Amniotic epithelial cell (primary cell): ENCODE results near the gene MLN.
A peak's percentile ranks its signal among the peaks of the same experiment; 100 is the strongest.

ENCODE experiments used
- DNase-seq: peaks from one replicate; pipeline ENCODE4 v3.0.0-alpha.2; 2010; ENCODE audit warnings: low read depth

Gene MLN, protein sequence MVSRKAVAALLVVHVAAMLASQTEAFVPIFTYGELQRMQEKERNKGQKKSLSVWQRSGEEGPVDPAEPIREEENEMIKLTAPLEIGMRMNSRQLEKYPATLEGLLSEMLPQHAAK

DNA sequence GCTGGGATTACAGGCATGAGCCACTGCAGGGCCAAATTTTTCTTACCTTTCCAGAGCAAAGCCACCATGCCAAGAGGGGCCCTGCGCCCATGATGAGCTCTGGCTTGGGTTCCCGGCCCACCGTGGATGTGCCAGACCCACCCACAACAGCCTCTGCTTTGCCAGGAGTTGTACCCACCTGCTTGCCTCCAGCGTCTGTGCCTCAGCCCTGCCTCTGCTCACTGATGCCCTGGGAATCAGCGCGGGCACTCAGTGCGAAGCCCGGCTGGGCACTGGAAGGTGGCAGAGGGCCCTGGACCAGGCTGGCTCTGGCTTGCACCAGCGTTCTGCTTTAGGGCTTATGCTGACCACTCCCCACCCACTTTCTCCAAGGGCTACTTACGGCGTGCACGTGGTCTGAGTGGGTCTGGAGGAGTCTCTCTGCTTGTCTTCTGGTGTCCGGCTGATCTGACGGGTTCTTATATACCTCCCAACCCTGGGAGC is at the start of gene MLN:
TSS of gene MLN (minus strand) at position 433 of the 483 bp plus-strand sequence. CDS start 2,840 bp downstream, outside the sequence.
- no peak for DNase-seq

DNA sequence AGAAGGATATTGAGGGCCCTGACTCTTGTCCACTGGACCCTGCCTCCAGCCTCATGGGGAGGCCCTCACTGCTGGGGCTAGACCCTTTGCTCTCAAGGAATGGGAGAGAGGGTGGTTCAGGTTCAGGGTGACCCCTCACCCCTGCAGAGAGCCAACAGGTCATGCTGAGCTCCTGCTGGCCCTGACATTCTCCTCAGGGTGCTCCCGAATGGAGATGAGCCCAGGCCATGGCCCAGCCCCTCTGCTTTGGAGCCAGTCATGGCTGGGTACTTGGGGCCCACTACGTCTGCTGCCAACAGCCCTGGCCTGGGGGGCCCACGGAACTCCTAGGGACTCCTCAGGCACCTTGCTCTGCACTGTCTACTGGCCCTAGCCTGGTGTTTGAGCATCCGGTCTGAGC is 49.2 kb upstream of the MLN start:
- DNase-seq = no peak

DNA sequence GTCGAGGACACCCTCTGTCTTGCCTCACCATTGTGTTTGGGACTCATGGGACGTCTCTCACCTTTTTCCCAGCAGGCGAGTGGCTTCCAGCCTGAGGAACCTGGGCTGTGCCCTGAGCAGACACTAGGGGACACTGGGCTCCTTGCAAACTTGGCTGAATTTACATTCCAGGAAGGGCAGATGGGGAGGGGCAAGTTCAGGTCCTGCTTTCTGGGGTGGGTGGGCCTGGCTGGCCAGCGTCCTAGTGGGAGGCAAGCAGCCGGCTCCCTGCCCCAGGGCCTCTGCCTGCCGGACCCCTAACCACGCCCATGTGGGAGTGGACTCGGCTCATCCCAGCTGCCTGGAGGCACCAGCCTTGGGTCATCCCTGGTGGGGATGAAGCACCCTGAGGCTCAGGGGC is 48.2 kb upstream of the MLN start:
- no peak for DNase-seq

DNA sequence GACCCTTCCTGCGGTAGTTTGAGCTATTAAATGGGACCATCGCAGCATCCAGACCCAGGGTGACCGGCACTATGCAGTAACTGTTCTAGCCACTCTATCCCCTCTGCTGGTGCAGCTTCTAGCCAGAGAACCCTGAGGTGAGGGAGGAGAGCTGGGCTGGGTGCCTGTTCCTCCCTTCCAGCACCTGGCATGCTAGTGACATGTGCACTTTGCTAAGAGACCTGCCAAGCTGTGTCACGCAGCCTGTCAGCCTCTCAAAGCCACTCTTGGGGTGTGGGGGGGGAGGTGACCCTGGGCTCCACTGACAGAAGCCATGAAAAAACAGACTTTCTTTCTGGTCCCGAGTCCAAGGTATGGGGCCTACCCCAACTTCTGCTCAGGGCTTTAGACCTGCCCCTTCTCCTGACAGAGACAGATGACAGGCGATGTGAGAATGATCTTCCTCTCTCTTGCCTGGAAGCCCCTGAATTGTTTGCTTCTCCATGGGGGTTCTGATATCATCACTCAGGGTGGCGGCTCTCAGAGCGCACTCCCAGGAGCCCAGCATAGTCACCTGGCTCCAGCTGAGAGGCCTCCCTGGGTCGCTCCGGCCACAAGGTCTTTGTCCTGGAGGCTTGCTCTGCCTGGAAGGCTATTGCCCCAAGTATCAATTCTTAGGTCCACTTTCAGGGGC is 47.2 kb upstream of the MLN start:
- DNase-seq = no peak

DNA sequence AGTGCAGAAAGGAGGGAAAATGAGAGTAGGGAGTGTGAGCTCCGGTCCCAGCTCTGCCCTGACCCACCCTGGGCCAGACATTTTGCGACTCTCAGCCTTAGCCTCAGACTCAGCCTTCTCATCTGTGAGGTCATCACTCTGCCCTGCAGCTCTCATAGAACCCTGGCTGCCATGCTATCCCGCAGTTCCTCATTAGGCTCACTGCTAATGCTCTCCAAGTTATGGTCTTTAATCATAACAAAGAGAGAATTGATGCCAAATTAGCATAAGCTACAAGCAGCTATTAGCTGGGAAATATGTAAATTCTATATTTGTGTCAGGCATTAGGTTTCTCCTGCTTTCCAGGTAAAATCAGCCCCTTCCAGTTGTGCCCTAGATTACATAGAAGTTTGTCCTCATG is 46.5 kb upstream of the MLN start:
- DNase-seq = no peak

DNA sequence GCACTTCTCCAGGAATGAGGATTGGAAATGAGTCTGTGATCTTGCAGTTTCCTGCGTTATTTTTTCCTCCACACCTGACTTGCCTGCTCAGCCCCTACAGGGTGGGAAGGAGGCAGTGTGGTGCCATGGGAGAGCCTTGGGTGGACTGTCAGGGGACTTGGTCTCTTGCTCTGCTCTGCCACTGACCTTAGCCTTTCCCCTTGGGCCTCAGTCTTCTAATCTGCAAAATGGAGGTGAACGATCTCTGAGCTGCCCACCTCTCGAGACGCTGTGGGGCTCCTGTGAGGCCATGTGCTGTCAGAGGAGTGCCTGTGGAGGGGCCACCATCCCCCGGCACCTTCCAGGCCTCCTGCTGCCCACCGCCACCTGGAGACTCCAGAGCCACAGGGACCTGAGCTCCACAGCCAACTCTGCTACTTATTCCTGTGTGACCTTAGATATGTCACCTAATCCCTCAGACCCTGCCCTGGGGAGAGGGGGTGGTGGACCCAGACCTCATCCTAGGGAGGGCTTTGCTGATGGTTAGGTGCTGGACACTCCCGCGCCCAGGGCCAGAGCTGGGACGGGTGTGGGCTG is 45.8 kb upstream of the MLN start:
- no peak for DNase-seq

DNA sequence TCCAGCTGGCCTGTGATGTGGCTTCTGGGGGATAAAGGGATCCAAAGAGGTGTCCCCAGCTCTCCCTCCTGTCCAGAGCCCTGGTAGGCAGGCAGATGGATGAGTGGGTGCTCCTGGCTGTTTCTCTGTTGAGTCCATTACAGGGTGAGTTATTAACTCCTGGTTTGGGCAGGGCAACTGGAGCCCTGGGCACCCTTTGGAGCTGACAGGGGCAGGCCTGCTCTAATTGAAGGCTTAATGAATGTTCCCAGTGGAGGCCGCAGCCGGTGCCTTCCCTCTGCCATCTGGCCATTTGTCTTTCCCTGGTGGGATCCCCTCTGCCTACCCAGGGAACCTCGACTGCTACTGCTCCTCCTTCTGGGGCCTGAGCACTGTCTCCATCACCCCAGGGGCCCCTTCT is 44.7 kb upstream of the MLN start:
- no peak for DNase-seq

DNA sequence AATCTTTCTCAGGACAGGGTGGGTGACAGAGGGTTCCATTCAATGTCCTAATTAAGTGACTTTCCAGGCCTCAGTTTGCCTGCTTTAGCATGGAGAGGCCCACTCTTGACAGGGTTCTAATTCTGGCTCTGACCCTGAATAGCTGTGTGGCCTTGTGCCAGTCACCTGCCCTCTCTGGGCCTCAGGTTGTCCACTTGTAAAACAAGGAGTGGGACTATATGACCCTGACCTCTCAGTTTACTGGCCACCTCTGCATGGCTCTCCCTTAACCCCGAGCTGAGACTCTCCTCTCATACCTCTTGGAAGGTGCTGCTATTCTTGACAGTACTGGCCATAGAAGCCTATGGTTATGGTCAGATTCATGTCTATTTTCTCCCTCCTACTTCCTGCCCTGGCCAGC is 44.1 kb upstream of the MLN start:
- DNase-seq = no peak

DNA sequence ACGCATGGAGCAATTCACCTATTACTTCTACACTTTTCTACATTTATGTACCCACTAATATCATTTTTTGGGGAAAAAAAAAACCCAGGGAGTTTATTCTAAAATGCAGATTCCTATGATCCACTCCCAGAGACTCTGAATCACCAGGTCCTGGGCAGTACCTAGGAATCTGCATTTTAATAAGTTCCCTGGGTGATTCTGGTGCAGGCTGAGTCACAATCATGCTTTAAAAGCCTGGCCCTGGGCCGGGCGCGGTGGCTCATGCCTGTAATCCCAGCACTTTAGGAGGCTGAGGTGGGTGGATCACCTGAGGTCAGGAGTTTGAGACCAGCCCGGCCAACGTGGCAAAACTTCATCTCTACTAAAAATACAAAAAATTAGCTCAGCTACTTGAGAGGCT is 43.3 kb upstream of the MLN start:
- no peak for DNase-seq

DNA sequence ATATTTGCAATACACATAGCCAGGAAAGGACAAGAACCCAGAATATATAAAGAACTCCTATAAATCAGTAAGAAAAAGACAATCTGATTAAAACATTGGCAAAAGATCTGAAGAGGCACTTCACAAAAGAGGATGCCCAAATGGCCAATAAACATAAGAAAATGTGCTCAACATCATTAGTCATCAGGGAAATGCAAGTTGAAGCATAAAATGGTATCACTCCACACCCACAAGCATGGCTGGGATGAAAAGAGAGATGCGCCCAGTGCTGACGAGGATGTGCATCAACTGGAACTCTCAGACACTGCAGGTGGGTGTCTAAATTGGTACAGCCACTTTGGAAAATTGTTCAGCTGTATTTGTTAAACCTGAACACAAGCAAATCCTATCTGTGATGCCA is 42.4 kb upstream of the MLN start:
- DNase-seq = no peak

DNA sequence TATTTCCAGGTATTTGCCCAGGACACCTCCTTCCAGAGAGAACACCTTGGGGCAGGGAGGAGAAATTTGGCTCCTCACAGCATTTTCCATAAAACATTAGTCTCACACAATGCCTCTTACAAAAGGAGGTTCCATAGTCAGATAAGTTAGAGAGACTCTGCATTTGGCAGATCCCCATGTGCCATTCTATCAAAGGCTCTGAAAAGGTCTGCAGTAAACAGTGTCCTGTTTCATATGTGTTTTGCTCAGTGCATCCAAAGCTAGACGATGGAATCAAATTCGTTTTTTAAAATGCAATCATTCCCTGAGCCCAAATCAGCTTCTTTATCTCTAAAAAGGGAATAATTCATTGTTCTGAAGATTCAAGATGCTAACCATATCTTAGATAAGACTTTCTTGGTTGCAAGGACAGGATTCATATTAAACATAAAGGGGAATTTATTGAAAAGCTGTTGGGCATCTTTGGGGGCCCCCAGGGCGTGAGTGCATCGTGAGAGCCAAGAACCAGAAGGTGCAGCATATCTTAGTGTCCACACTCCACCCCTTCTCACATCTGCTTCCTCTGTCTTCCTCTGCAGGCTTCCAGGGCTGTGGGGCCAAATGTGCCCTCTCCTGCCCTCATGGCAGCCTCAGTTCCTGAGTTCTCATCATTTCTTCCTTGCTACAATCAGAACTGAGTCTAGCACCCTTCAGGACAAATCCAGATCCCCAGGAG is 41.4 kb upstream of the MLN start:
- no peak for DNase-seq

DNA sequence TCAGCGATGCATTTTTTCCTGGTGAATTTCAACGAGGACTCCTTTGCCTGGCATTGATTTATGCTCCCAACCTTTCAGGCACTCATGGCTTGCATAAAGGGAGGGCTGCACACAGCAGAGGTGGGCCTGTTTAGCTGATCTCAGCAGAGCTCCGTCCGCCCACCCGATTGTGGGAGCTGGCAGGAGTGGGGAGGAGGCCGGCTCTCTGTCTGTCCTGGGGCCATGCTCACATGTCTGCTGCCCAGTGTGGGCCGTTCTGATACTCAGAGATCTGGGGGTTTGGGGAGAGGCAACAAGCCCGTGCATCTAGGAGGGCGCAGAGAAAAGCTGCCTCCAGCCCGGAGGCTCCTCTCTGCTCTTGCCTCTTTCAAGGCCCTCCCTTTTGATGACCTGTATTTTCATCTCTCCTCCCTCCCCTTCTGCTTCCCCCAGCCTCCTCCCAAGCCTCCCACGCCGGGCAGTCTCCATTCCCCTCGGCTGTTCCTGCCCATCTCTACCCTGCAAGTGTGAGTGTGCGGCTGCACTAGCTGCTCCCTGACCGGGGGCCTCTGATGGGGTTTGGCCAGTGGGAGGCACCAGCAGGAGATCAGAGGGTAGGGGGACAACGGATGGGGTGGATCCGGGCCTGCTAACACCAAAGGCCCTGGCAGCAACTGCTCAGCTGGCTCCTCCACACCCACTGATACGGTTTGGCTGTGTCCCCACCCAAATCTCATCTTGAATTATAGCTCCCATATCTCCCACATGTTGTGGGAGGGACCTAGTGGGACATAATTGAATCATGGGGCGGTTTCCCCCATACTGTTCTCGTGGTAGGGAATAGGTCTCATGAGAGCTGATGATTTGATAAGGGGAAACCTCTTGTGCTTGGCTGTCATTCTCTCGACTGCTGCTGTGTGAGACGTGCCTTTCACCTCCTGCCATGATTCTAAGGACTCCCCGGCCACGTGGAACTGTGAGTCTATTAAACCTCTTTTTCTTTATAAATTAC is 39.6 kb upstream of the MLN start:
- DNase-seq = peak; percentile 72

DNA sequence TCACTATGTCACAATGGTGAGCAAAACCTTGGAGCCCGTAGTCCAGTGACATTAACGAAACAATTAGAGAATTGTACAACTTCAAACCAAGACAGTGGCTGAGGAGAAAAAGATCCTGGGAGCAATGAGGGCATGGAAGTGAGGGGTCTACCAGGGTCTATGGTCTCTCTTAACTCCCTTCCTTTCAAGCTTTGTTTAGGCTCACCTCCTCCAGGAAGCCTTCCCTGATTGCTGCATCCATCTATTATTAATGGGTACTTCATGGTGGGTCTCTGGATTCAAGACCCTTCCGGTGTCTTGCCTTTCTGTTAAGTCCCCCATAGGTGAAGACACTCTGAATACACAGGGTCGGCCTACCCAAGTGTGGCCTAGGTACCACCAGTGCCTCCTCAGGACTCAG is 38.1 kb upstream of the MLN start:
- DNase-seq = no peak

DNA sequence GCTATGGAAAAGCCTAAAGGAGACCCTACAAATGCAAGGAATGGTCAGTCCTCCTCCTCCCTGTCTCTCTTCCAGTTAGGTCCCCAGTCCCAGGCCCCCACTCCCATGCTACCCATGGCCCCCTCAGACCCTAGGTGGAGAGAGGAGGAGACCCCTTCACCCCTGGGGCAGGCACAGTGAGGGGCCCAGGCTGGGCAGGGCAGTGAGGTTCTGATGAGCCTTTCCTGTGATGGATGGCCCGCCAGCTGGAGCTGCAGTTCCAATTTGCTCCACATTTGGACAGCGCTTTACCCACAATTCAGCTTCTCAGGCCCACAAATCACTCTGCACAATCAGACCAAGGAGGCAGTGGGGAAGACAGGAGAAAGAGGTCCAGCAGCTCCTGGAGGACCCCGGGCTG is 37.3 kb upstream of the MLN start:
- DNase-seq = no peak

DNA sequence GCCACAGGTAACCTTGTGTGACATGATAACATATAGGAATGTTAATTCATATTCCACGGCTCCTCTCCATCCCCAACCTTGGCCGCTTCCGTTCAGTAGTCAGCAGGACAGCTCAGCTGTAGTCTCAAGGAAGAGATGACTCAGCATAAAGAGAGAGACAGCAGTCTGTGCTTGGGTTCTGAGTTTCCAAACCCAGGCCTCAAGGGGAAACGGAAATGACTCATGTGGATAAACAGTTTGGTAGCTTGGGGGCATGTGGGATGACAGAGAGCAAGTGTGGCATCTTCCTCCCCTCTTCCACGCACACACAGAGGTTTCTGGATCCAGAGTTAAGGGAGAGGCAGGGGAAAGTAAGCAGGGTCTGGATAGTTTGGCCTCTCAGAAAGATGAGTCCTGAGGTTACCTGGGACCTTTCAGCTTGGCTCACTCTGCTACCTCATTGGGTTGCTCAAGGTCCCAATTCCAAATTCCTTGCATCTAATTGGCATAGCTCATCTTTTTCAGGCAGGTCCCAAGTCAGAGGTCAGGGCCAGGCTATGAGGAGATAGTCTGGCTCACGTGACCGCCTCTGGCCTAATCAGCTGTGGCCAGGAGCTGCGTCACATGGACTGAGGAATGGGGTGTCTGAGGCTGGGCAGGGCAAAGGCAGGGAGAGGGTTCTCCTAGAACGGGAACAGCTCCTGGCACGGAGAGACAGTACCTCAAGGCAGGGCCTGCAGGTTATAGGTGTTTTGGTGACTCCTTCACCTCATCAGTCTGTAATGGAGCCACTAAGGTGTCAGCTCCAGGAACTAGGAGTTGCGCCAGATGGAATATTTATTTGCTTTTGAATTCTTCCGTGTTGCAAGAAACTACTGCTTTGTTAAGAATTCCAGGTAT is 36.5 kb upstream of the MLN start:
- DNase-seq = peak; percentile 96

DNA sequence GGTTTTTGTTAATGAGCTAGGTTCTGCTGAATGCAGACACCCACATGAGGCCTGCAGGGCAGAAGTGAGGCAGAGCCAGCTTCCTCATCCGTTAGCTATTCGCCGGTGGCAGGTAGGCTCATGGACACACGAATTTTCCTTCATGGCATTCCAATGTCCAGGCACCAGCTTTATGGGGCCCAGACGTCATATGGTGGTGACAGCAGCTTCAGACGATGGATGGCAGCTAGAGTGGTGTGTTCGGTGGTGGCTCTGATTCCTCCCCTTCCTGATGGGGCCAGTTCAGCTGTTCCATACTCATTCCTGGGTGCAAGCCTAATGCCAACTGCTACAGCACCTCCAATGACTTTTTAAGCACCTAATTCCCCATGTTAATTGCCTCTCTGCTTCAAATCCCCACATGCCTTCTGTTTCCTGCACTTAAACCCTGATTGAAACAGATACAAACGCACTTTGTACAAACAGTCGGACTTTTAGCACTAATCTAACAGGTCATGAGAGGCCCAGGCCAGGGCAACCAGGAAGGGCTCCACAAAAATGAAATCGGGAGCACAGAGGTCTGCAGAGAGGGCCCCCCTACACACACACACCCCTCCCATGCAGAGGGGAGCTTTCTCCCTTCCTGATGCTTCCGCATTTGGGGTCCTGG is 35.7 kb upstream of the MLN start:
- peak; percentile 3 for DNase-seq

DNA sequence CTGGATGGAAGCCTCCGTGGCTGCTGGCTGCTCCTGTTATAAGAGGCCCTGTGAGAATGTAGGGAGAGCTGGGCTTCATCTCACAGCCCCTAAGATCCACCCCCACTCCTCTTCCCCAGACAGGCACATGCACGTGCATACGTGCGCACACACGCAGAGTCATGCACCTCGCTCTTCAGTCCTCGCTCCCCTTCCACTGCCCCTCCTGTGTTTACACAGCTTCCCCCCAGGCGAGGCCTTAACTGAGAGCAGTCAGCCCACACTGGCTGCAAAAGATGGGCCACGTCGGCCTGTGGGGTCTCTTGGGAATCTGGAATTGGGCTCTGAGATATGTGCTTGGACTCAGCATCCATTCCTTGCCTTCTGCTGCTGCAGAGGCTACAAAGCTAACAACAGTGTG is 35.2 kb upstream of the MLN start:
- no peak for DNase-seq

DNA sequence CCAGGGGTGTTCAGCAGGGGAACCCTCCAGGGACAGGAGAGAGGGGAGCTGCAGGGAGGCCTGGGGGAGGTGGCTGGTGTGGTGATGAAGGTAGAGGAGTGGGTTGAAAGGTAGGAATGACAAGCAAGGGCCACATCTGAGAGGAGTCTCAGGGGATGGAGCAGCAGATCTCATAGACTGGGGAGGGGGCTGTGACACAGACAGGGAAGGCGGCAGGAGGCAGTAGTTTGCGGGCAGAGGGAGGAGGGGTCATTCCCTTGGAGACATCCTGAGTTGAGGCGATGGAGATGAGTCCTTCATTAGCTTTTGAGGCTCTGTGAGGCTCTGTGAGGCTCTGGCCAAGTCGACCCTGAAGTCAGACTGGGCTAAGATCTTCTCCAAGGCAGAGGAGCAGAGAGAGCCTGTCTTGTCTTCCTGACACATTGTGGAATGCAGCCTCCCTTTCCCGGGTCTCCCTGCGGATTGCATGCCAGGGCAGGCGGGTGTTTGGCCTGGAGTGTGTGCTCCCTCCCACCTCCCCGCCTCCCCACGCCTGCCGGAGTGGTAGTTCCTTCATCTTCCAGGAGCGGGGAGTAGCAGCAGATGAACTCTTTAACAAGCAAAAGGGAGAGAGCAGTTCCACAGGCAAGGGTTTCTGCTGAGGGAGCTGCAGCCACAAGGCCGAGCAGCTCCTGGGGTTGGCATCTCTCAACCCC is 34.3 kb upstream of the MLN start:
- DNase-seq = peak; percentile 84

DNA sequence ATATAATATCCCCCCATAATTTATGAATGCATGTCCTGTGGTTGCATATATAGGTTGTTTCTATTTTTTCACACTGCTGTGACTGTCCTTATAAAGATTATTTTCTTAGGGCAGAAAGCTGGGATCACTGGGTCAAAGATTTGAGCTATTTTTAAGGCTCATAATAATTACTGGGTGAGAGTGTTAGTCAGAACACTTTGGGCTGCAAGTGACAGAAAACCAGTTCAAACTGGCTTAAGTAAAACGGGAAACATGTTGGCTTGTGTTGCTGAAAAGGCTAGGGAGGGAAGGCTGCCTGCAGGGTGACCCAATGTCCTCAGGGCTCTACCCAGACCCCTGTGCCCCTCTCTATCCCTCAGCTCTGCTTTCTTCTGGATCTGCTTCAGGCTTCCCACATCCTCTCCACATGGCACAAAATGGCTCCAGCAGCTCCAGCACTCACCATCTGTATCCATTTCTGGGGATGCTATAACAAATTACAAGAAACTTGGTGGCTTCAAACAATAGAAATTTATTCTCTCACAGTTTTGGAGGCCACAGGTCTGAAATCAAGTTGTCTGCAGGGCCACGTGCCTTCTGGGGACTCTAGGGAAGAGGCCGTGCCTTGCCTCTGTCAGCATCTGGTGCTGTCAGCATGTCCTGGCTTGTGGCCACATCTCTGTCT is 33.1 kb upstream of the MLN start:
- no peak for DNase-seq
